Measurements from ENCODE around the gene ESR1.

DNA sequence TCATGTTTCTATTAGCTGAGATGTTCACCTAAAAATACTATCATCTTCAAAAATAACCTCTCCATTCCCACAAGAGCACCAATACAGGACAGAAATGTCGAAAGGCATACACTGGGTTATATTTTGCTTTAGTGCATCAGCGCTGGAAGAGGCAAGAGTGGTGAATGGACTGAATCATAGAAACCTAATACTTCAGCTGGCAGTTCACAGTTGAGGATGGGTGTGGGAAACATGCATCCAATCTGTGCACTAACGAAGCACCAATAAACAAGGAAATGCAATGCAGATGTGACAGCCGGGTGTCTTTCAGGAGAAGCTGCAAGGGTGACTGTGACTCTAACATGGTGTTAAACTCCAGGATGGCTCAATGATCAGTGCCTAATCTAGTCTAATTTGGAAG, 365.8 kb downstream of the ESR1 start:
- TF ChIP-seq, protein P1, sequence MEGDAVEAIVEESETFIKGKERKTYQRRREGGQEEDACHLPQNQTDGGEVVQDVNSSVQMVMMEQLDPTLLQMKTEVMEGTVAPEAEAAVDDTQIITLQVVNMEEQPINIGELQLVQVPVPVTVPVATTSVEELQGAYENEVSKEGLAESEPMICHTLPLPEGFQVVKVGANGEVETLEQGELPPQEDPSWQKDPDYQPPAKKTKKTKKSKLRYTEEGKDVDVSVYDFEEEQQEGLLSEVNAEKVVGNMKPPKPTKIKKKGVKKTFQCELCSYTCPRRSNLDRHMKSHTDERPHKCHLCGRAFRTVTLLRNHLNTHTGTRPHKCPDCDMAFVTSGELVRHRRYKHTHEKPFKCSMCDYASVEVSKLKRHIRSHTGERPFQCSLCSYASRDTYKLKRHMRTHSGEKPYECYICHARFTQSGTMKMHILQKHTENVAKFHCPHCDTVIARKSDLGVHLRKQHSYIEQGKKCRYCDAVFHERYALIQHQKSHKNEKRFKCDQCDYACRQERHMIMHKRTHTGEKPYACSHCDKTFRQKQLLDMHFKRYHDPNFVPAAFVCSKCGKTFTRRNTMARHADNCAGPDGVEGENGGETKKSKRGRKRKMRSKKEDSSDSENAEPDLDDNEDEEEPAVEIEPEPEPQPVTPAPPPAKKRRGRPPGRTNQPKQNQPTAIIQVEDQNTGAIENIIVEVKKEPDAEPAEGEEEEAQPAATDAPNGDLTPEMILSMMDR (conservative IDR thresholded peaks at IDR 0.05 in 1 of 2, IDR thresholded peaks at IDR 0.05 in 1 of 2; ENCODE audit: extremely low read depth in 1 of 2, insufficient read depth in 1 of 2, low read depth in 1 of 2, low read length in 2 of 2), result no peak
- no peak for TF ChIP-seq EZH2 (IDR thresholded peaks at IDR 0.05; ENCODE audit: borderline replicate concordance, low read length)
